Mesodermal cell (in vitro differentiated cells): Measurements from ENCODE around the gene ANO4.

Experiments used
- H3K27ac ChIP-seq: 2 replicates; pipeline ENCODE4 v1.7.0; 2013; ENCODE audit warnings: mild to moderate bottlenecking, low read depth, low read length, moderate library complexity; ENCODE audit not compliant: severe bottlenecking
- H3K36me3 ChIP-seq: 2 replicates; pipeline ENCODE4 v1.7.1; 2013; ENCODE audit warnings: mild to moderate bottlenecking, low read length, moderate library complexity; ENCODE audit not compliant: control insufficient read depth, insufficient read depth
- H3K4me1 ChIP-seq: one replicate; pipeline ENCODE4 v1.7.1; 2013; ENCODE audit warnings: mild to moderate bottlenecking, low read length; ENCODE audit not compliant: insufficient read depth, control insufficient read depth, poor library complexity, severe bottlenecking
- H3K4me3 ChIP-seq: 2 replicates; pipeline ENCODE4 v1.7.0; 2013; ENCODE audit warnings: low read length, control low read depth, mild to moderate bottlenecking; ENCODE audit not compliant: insufficient read depth, poor library complexity, severe bottlenecking; ENCODE audit errors: extremely low read depth
- H3K9me3 ChIP-seq: 2 replicates; pipeline ENCODE4 v1.7.1; 2013; ENCODE audit warnings: mild to moderate bottlenecking, low read length, moderate library complexity; ENCODE audit not compliant: control insufficient read depth
- WGBS, 2 experiments: methylation state at CpG; one replicate each; pipeline ENCODE4 v1.1.5; 2013; ENCODE audit warnings: missing lambda C conversion rate in 2 of 2; ENCODE audit not compliant: insufficient coverage in 2 of 2; 5-methylcytosine and 5-hydroxymethylcytosine counted together

The ANO4 gene

DNA sequence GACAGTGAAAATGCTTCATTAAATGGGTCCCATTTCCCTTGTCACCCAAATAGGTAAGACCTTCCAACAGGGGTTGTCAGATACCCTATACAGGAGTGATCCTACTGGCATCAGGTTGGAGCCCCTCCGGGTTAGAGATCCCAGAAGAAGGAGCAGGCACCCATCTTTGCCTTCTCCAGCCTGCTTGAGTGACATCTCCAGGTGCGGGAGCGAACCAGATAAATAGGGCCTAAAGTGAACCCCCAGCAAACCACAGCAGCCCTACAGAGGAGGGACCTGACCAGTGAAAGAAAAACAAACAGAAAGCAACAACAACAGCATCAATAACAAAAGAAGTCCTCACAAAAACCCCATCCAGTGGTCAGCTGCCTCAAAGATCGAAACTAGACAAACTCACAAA, 233.2 kb downstream of the ANO4 start:
- 82% methylated on average over 1 of the region's 4 CpGs; no CpG with 5 or more reads in 1 of the 2 experiments for WGBS, 2 experiments
- Histone ChIP-seq H3K4me3 (no peak overlapping the region), H3K9me3 (peaks cover 13% of the 10 kb centered on the region), H3K27ac (no peak overlapping the region), H3K36me3 (peaks cover 23% of the 10 kb centered on the region), H3K4me1 (no peaks in the 10 kb centered on the region)

- H3K4me1 ChIP-seq = no peaks in the 10 kb centered on the region
- 33% methylated on average over 1 of the region's 2 CpGs; no CpG with 5 or more reads in 1 of the 2 experiments for WGBS, 2 experiments
- no peaks in the 10 kb centered on the region for H3K9me3 ChIP-seq
- H3K27ac ChIP-seq = no peak overlapping the region
- peaks cover 3% of the 10 kb centered on the region for H3K36me3 ChIP-seq
- no peak overlapping the region for H3K4me3 ChIP-seq
Observed at GRCh38 chr12:101038289-101038871, 243.8 kb downstream of the ANO4 start.

GRCh38 chr12:101039848-101040531, 245.4 kb downstream of the ANO4 start:
- Histone ChIP-seq H3K9me3 (no peaks in the 10 kb centered on the region), H3K36me3 (peaks cover 3% of the 10 kb centered on the region), H3K4me3 (no peak overlapping the region), H3K4me1 (no peaks in the 10 kb centered on the region), H3K27ac (no peak overlapping the region)
- WGBS, 2 experiments = 93 to 94% methylated on average over 4 of the region's 6 CpGs

GRCh38 chr12:101040936-101041335, 246.4 kb downstream of the ANO4 start:
- no peak overlapping the region for H3K27ac ChIP-seq
- H3K36me3 ChIP-seq = peaks cover 3% of the 10 kb centered on the region
- no peak overlapping the region for H3K4me3 ChIP-seq
- H3K9me3 ChIP-seq = no peaks in the 10 kb centered on the region
- no peaks in the 10 kb centered on the region for H3K4me1 ChIP-seq

DNA sequence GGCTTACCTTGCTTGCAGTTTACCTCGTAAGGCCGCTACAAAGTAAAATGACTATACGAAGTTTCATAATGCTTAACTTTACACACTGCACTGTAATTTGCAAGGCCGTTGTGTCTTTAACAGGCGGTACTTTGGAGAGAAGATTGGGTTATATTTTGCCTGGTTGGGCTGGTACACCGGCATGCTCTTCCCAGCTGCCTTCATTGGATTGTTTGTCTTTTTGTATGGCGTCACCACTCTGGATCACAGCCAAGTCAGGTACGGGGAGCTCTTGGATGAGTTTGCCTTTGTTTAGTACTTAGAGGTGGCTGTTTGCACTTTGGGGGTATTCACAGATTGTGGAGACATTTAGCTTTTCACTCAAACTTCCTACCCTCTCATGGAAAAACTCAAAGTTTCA, 247.6 kb downstream of the ANO4 start:
- no peaks in the 10 kb centered on the region for H3K9me3 ChIP-seq
- H3K27ac ChIP-seq = no peak overlapping the region
- peaks cover 7% of the 10 kb centered on the region for H3K36me3 ChIP-seq
- no peak overlapping the region for H3K4me3 ChIP-seq
- H3K4me1 ChIP-seq = no peaks in the 10 kb centered on the region
- 94 to 97% methylated on average over 5 to 7 of the region's 8 CpGs for WGBS, 2 experiments

DNA sequence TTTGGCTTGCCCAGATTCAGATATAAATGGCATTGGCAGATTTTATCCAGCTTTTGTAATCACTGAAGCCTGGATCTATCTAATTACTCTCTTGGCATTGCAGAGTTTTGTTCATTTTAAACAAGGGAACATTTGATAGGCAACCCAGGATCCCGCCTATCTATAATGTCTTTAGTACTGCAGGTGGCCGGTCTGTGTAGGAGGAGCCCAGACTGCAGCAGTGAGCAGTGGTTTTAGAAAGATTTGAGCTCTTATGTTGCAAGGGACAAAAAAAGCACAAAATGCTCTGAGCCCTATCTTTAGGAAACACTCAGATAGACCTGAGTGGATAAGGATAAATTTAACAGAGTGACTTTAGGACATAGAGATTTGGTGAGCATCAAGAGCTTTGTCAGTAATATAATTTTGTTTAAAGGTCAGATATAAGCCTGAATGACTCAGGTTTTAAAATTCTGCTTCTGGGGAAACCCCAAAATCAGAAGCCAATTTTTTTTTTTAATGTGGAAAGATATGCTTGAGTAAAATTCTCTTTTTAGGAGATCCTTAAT, 250.0 kb downstream of the ANO4 start:
- Histone ChIP-seq H3K27ac (no peak overlapping the region), H3K4me3 (no peak overlapping the region), H3K9me3 (no peaks in the 10 kb centered on the region), H3K4me1 (no peaks in the 10 kb centered on the region), H3K36me3 (peaks cover 16% of the 10 kb centered on the region)
- 93 to 100% methylated on average over 2 of the region's 2 CpGs for WGBS, 2 experiments

- no peaks in the 10 kb centered on the region for H3K4me1 ChIP-seq
- H3K36me3 ChIP-seq = peaks cover 27% of the 10 kb centered on the region
- H3K4me3 ChIP-seq = no peak overlapping the region
- no peaks in the 10 kb centered on the region for H3K9me3 ChIP-seq
- no peak overlapping the region for H3K27ac ChIP-seq
- WGBS, 2 experiments = 87 to 94% methylated on average over 5 to 6 of the region's 7 CpGs
Observed at GRCh38 chr12:101045486-101046464, 251.2 kb downstream of the ANO4 start.

- H3K27ac ChIP-seq = no peak overlapping the region
- H3K36me3 ChIP-seq = peaks cover 27% of the 10 kb centered on the region
- H3K4me1 ChIP-seq = peaks cover 8% of the 10 kb centered on the region
- H3K9me3 ChIP-seq = no peaks in the 10 kb centered on the region
- WGBS, 2 experiments = no CpG with 5 or more reads among the region's 1 CpG
- H3K4me3 ChIP-seq = no peak overlapping the region
Observed at GRCh38 chr12:101047652-101048051, 253.1 kb downstream of the ANO4 start.

GRCh38 chr12:101050631-101051030, 256.1 kb downstream of the ANO4 start:
- no peaks in the 10 kb centered on the region for H3K9me3 ChIP-seq
- H3K4me3 ChIP-seq = no peak overlapping the region
- WGBS, 2 experiments = no CpG with 5 or more reads among the region's 1 CpG
- peaks cover 8% of the 10 kb centered on the region for H3K4me1 ChIP-seq
- peaks cover 32% of the 10 kb centered on the region for H3K36me3 ChIP-seq
- no peak overlapping the region for H3K27ac ChIP-seq

- Histone ChIP-seq H3K4me3 (no peak overlapping the region), H3K9me3 (no peaks in the 10 kb centered on the region), H3K4me1 (peaks cover 8% of the 10 kb centered on the region), H3K36me3 (peaks cover 27% of the 10 kb centered on the region), H3K27ac (no peak overlapping the region)
Observed at GRCh38 chr12:101051151-101051550, 256.6 kb downstream of the ANO4 start.
